Measurements from ENCODE around the gene RNF20.
"Not testable (repeated sequence)": the region's sequence is repeated elsewhere in the genome, so short reads cannot be mapped to it uniquely, and the experiment has no call there.

DNA sequence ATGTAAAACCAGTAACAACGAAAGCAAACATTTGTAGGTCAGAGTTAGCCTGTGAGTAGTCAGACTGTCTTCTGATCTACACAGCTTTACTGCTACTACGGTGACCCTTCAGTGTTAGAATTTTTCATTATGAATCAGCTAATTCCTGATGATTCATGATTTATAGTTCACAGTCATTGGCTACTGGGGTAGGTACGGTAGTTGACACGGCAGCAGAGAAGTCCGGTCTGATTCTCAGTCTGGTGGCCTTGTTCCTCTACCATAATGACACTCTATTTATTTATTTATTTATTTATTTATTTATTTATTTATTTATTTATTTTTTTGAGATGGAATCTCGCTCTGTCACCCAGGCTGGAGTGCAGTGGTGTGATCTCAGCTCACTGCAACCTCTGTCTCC is 56.4 kb downstream of the RNF20 start:
- TF ChIP-seq, protein P1, sequence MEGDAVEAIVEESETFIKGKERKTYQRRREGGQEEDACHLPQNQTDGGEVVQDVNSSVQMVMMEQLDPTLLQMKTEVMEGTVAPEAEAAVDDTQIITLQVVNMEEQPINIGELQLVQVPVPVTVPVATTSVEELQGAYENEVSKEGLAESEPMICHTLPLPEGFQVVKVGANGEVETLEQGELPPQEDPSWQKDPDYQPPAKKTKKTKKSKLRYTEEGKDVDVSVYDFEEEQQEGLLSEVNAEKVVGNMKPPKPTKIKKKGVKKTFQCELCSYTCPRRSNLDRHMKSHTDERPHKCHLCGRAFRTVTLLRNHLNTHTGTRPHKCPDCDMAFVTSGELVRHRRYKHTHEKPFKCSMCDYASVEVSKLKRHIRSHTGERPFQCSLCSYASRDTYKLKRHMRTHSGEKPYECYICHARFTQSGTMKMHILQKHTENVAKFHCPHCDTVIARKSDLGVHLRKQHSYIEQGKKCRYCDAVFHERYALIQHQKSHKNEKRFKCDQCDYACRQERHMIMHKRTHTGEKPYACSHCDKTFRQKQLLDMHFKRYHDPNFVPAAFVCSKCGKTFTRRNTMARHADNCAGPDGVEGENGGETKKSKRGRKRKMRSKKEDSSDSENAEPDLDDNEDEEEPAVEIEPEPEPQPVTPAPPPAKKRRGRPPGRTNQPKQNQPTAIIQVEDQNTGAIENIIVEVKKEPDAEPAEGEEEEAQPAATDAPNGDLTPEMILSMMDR (IDR thresholded peaks at IDR 0.05): not testable (repeated sequence)
- TF ChIP-seq EZH2, EZH2phosphoT487 (IDR thresholded peaks at IDR 0.05): not testable (repeated sequence)

Measured in neural progenitor cell (in vitro differentiated cells).